HG02642 (cell line): ENCODE data around the gene IPCEF1.

ENCODE experiments used
- ATAC-seq: cut with Tn5 transposase; IDR thresholded peaks from one replicate; pipeline ENCODE4 v1.9.1; 2021; ENCODE audit warnings: mild to moderate bottlenecking; ENCODE audit not compliant: unreplicated experiment, poor library complexity

Gene IPCEF1

GRCh38 chr6:154123155-154123956 lies 233.2 kb downstream of the IPCEF1 start:
- no peak for ATAC-seq

- ATAC-seq, result no peak
Measured at GRCh38 chr6:154122195-154122925, 234.2 kb downstream of the IPCEF1 start.

- no peak for ATAC-seq
Measured at GRCh38 chr6:154117485-154117884, 239.1 kb downstream of the IPCEF1 start.

- ATAC-seq, result no peak
Measured at GRCh38 chr6:154113392-154113791, 243.2 kb downstream of the IPCEF1 start.

GRCh38 chr6:154112181-154112809 lies 244.3 kb downstream of the IPCEF1 start:
- no peak for ATAC-seq

- ATAC-seq, result no peak
Measured at GRCh38 chr6:154111025-154111424, 245.6 kb downstream of the IPCEF1 start.

- ATAC-seq, result no peak
Measured at GRCh38 chr6:154106251-154106650, 250.4 kb downstream of the IPCEF1 start.
